NCI-H345 treated with DMSO at 0.1 percent for 48 hours (cell line): ENCODE measurements around the gene CD69.
"Not testable (repeated sequence)": the region's sequence is repeated elsewhere in the genome, so short reads cannot be mapped to it uniquely, and the experiment has no call there.

Experiments used
- DNase-seq: peaks from one replicate; lab custom pipeline; 2025; ENCODE audit not compliant: unreplicated experiment; lab: John Stamatoyannopoulos, UW

CD69 gene

GRCh38 chr12:9724023-9724422 lies 36.7 kb downstream of the CD69 start:
- DNase-seq, result no peak

GRCh38 chr12:9721394-9722092 lies 39.2 kb downstream of the CD69 start:
- DNase-seq, result no peak

GRCh38 chr12:9719790-9720189 lies 40.9 kb downstream of the CD69 start:
- DNase-seq, result no peak

- no peak for DNase-seq
Measured at GRCh38 chr12:9718968-9719367, 41.7 kb downstream of the CD69 start.

GRCh38 chr12:9717070-9717925 lies 43.4 kb downstream of the CD69 start:
- no peak for DNase-seq

- not testable (repeated sequence) for DNase-seq
Measured at GRCh38 chr12:9713032-9713558, 47.6 kb downstream of the CD69 start.

- no peak for DNase-seq
Measured at GRCh38 chr12:9711664-9712063, 49.0 kb downstream of the CD69 start.

GRCh38 chr12:9710584-9711375 lies 49.9 kb downstream of the CD69 start:
- DNase-seq, result no peak

GRCh38 chr12:9708853-9709252 lies 51.8 kb downstream of the CD69 start:
- no peak for DNase-seq

GRCh38 chr12:9707864-9708808 lies 52.6 kb downstream of the CD69 start:
- no peak for DNase-seq

GRCh38 chr12:9707356-9707755 lies 53.3 kb downstream of the CD69 start:
- DNase-seq, result no peak

GRCh38 chr12:9706086-9706685 lies 54.5 kb downstream of the CD69 start:
- no peak for DNase-seq

- DNase-seq, result not testable (repeated sequence)
Measured at GRCh38 chr12:9704561-9704960, 56.1 kb downstream of the CD69 start.
